HEK293 (cell line): ENCODE data around the gene COX8A.
"Not testable (repeated sequence)": the region's sequence is repeated elsewhere in the genome, so short reads cannot be mapped to it uniquely, and the experiment has no call there.

Experiments
- CTCF ChIA-PET: fragments of 350-600 bp; formaldehyde crosslinking; extraction: SDS; loops from one replicate; lab custom pipeline; 2021; ENCODE audit warnings: antibody characterized with exemption; lab: Yijun Ruan, JAX
- POLR2A ChIA-PET: fragments of 300-600 bp; formaldehyde crosslinking; extraction: SDS; loops from one replicate; lab custom pipeline; 2020; ENCODE audit warnings: antibody characterized with exemption, inconsistent platforms; lab: Yijun Ruan, JAX
- H3K27ac ChIP-seq: fragments of 200-500 bp; sonication (Bioruptor generic); 2 replicates; pipeline ENCODE4 v1.5.1; 2014; ENCODE audit warnings: low read depth, low read length, control low read depth, inconsistent platforms; ENCODE audit errors: extremely low read depth
- H3K36me3 ChIP-seq, 2 experiments: fragments of 200-500 bp in 1 of 2; sonication (Bioruptor generic) in 1 of 2; 1 replicate in 1 of 2; 2 replicates in 1 of 2; pipeline ENCODE4 v1.5.1; 2014 to 2017; ENCODE audit warnings: inconsistent platforms in 2 of 2, low read length in 2 of 2; ENCODE audit not compliant: control insufficient read depth in 2 of 2, insufficient read depth in 1 of 2
- H3K4me1 ChIP-seq: fragments of 200-500 bp; sonication (Bioruptor generic); 2 replicates; pipeline ENCODE4 v1.5.1; 2014; ENCODE audit warnings: mild to moderate bottlenecking, low read length, inconsistent platforms; ENCODE audit not compliant: control insufficient read depth, insufficient read depth
- H3K4me3 ChIP-seq: 2 replicates; pipeline ENCODE4 v1.5.1; 2011; ENCODE audit warnings: low read depth, mild to moderate bottlenecking, control low read depth, low read length, moderate library complexity
- H3K9me3 ChIP-seq: fragments of 200-500 bp; sonication (Bioruptor generic); 2 replicates; pipeline ENCODE4 v1.5.1; 2014; ENCODE audit warnings: low read depth, low read length, inconsistent platforms; ENCODE audit not compliant: control insufficient read depth, insufficient read depth
- ZBTB11 ChIP-seq: fragments of 450-650 bp; formaldehyde crosslinking; conservative IDR thresholded peaks from 2 replicates; pipeline ENCODE4 v1.5.1; 2016; ENCODE audit warnings: low read depth, missing biosample characterization, missing genetic modification characterization
- ZBTB8A ChIP-seq: fragments of 450-650 bp; formaldehyde crosslinking; IDR thresholded peaks from 2 replicates; pipeline ENCODE4 v1.5.1; 2016; ENCODE audit warnings: missing biosample characterization, missing genetic modification characterization
- ZNF121 ChIP-seq: fragments of 450-650 bp; formaldehyde crosslinking; IDR thresholded peaks from 2 replicates; pipeline ENCODE4 v1.5.1; 2016; ENCODE audit warnings: missing biosample characterization, missing genetic modification characterization
- ZNF140 ChIP-seq: fragments of 450-650 bp; formaldehyde crosslinking; IDR thresholded peaks from 2 replicates; pipeline ENCODE4 v1.5.1; 2016; ENCODE audit warnings: missing biosample characterization, missing genetic modification characterization
- ZNF202 ChIP-seq: fragments of 450-650 bp; formaldehyde crosslinking; IDR thresholded peaks from 2 replicates; pipeline ENCODE4 v1.5.1; 2016; ENCODE audit warnings: missing biosample characterization, missing genetic modification characterization, borderline replicate concordance
- ZNF223 ChIP-seq: fragments of 450-650 bp; formaldehyde crosslinking; IDR thresholded peaks from 2 replicates; pipeline ENCODE4 v1.5.1; 2016; ENCODE audit warnings: missing biosample characterization, missing genetic modification characterization
- ZNF266 ChIP-seq: fragments of 450-650 bp; formaldehyde crosslinking; IDR thresholded peaks from 2 replicates; pipeline ENCODE4 v1.5.1; 2016; ENCODE audit warnings: missing biosample characterization, missing genetic modification characterization, low read depth
- ZNF394 ChIP-seq: fragments of 450-650 bp; formaldehyde crosslinking; IDR thresholded peaks from 2 replicates; pipeline ENCODE4 v1.5.1; 2016; ENCODE audit warnings: missing biosample characterization, missing genetic modification characterization, mild to moderate bottlenecking, moderate library complexity, borderline replicate concordance
- ZNF404 ChIP-seq: fragments of 450-650 bp; formaldehyde crosslinking; IDR thresholded peaks from 2 replicates; pipeline ENCODE4 v1.5.1; 2017; ENCODE audit warnings: missing biosample characterization, missing genetic modification characterization
- ZNF426 ChIP-seq: fragments of 450-650 bp; formaldehyde crosslinking; IDR thresholded peaks from 2 replicates; pipeline ENCODE4 v1.5.1; 2017; ENCODE audit warnings: missing biosample characterization, missing genetic modification characterization, mild to moderate bottlenecking, inconsistent platforms, moderate library complexity
- ZNF433 ChIP-seq: fragments of 450-650 bp; formaldehyde crosslinking; IDR thresholded peaks from 2 replicates; pipeline ENCODE4 v1.5.1; 2016; ENCODE audit warnings: missing biosample characterization, missing genetic modification characterization, low read depth
- ZNF510 ChIP-seq: fragments of 450-650 bp; formaldehyde crosslinking; IDR thresholded peaks from 2 replicates; pipeline ENCODE4 v1.5.1; 2018; ENCODE audit warnings: mild to moderate bottlenecking, missing genetic modification characterization, missing biosample characterization; ENCODE audit not compliant: insufficient replicate concordance
- ZNF518A ChIP-seq: fragments of 450-650 bp; formaldehyde crosslinking; conservative IDR thresholded peaks from 2 replicates; pipeline ENCODE4 v1.5.1; 2016; ENCODE audit warnings: low read depth, missing biosample characterization, missing genetic modification characterization
- ZNF555 ChIP-seq: fragments of 450-650 bp; formaldehyde crosslinking; conservative IDR thresholded peaks from 2 replicates; pipeline ENCODE4 v1.5.1; 2017; ENCODE audit warnings: missing biosample characterization, mild to moderate bottlenecking, missing genetic modification characterization, inconsistent platforms
- ZNF558 ChIP-seq: fragments of 450-650 bp; formaldehyde crosslinking; IDR thresholded peaks from 2 replicates; pipeline ENCODE4 v1.5.1; 2016; ENCODE audit warnings: missing biosample characterization, missing genetic modification characterization
- ZNF623 ChIP-seq: fragments of 450-650 bp; formaldehyde crosslinking; IDR thresholded peaks from 2 replicates; pipeline ENCODE4 v1.5.1; 2016; ENCODE audit warnings: missing biosample characterization, missing genetic modification characterization
- ZNF629 ChIP-seq: fragments of 450-650 bp; formaldehyde crosslinking; IDR thresholded peaks from 2 replicates; pipeline ENCODE4 v1.5.1; 2017; ENCODE audit warnings: missing biosample characterization, missing genetic modification characterization
- ZNF654 ChIP-seq: fragments of 450-650 bp; formaldehyde crosslinking; IDR thresholded peaks from 2 replicates; pipeline ENCODE4 v1.5.1; 2016; ENCODE audit warnings: low read depth, missing biosample characterization, missing genetic modification characterization
- ZNF664 ChIP-seq: fragments of 450-650 bp; formaldehyde crosslinking; IDR thresholded peaks from 2 replicates; pipeline ENCODE4 v1.5.1; 2016; ENCODE audit warnings: missing biosample characterization, missing genetic modification characterization
- TF ChIP-seq, protein P1 (sequence below): fragments of 450-650 bp; formaldehyde crosslinking; IDR thresholded peaks from 2 replicates; pipeline ENCODE4 v1.5.1; 2016; ENCODE audit warnings: missing biosample characterization, missing genetic modification characterization

The COX8A gene

GRCh38 chr11:63963895-63964294 lies 10.5 kb upstream of the COX8A start:
- POLR2A ChIA-PET, H3K27ac ChIP-seq, H3K4me1 ChIP-seq, H3K9me3 ChIP-seq, H3K36me3 ChIP-seq, H3K4me3 ChIP-seq: not testable (repeated sequence)
- CTCF ChIA-PET: interaction anchor here (0.6 to 1.0 kb wide), 3 partner anchors 26 to 88 kb away, joined by 3 to 10 read pairs (median 3); no protein-coding TSS in a partner anchor
- peak; percentile 47; the same call in 1 of the 2 replicates for TF ChIP-seq ZNF202 (tag by site-specific recombination)
- peak; percentile 66 for TF ChIP-seq ZNF623 (tag by site-specific recombination)
- peak; percentile 85 for TF ChIP-seq ZNF518A (tag by site-specific recombination)
- TF ChIP-seq ZNF629 (tag by site-specific recombination): 0 out of 2 replicates have a peak, but pooled peaks have one; percentile 22
- 0 out of 2 replicates have a peak, but pooled peaks have one; percentile 44 for TF ChIP-seq ZNF433 (tag by site-specific recombination)
- TF ChIP-seq ZNF510 (tag by site-specific recombination): peak; percentile 76
- peak; percentile 18; the same call in 1 of the 2 replicates for TF ChIP-seq ZNF654 (tag by site-specific recombination)
- TF ChIP-seq ZNF223 (tag by site-specific recombination): 0 out of 2 replicates have a peak, but pooled peaks have one; percentile 31
- peak; percentile 76 for TF ChIP-seq ZNF426 (tag by site-specific recombination)
- TF ChIP-seq ZNF664 (tag by site-specific recombination): peak; percentile 62; the same call in 1 of the 2 replicates
- TF ChIP-seq, protein P1, sequence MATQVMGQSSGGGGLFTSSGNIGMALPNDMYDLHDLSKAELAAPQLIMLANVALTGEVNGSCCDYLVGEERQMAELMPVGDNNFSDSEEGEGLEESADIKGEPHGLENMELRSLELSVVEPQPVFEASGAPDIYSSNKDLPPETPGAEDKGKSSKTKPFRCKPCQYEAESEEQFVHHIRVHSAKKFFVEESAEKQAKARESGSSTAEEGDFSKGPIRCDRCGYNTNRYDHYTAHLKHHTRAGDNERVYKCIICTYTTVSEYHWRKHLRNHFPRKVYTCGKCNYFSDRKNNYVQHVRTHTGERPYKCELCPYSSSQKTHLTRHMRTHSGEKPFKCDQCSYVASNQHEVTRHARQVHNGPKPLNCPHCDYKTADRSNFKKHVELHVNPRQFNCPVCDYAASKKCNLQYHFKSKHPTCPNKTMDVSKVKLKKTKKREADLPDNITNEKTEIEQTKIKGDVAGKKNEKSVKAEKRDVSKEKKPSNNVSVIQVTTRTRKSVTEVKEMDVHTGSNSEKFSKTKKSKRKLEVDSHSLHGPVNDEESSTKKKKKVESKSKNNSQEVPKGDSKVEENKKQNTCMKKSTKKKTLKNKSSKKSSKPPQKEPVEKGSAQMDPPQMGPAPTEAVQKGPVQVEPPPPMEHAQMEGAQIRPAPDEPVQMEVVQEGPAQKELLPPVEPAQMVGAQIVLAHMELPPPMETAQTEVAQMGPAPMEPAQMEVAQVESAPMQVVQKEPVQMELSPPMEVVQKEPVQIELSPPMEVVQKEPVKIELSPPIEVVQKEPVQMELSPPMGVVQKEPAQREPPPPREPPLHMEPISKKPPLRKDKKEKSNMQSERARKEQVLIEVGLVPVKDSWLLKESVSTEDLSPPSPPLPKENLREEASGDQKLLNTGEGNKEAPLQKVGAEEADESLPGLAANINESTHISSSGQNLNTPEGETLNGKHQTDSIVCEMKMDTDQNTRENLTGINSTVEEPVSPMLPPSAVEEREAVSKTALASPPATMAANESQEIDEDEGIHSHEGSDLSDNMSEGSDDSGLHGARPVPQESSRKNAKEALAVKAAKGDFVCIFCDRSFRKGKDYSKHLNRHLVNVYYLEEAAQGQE (tag by site-specific recombination): peak; percentile 58
- peak; percentile 73; the same call in 1 of the 2 replicates for TF ChIP-seq ZNF266
- peak; percentile 72 for TF ChIP-seq ZBTB11 (tag by site-specific recombination)
- TF ChIP-seq ZNF140: peak; percentile 38; the same call in 1 of the 2 replicates
- TF ChIP-seq ZNF404: peak; percentile 68; the same call in 1 of the 2 replicates
- TF ChIP-seq ZNF394: peak; percentile 88
- 0 out of 2 replicates have a peak, but pooled peaks have one; percentile 21 for TF ChIP-seq ZNF121 (tag by site-specific recombination)
- TF ChIP-seq ZBTB8A: peak; percentile 73; the same call in 1 of the 2 replicates
- 0 out of 2 replicates have a peak, but pooled peaks have one; percentile 51 for TF ChIP-seq ZNF558 (tag by site-specific recombination)
- peak; percentile 72 for TF ChIP-seq ZNF555
